SK-N-SH (cell line): ENCODE results near the gene PTCD1. TPM values are rescaled to one million over a fixed set of nuclear protein-coding genes. Genes with fewer than 3 reads are reported as not detected.

Experiments
- CTCF ChIA-PET: fragments of 300-600, 350-600 bp; formaldehyde crosslinking; extraction: SDS; loops from one replicate; lab custom pipeline; 2021; lab: Yijun Ruan, JAX
- POLR2A ChIA-PET: fragments of 350-600 bp; sonication (Branson Sonifier 250); formaldehyde crosslinking; extraction: SDS; loops from one replicate; lab custom pipeline; 2020; ENCODE audit warnings: antibody characterized with exemption, inconsistent platforms; lab: Yijun Ruan, JAX
- DNase-seq: peaks from one replicate; pipeline ENCODE4 v3.0.0; 2012
- H2AFZ ChIP-seq: fragments of 200-600 bp; sonication (generic); 2 replicates; pipeline ENCODE4 v1.8.1; 2016; ENCODE audit warnings: antibody characterized with exemption, mild to moderate bottlenecking, low read depth
- H3F3A ChIP-seq: fragments of 200-600 bp; sonication (generic); replicated peaks from 2 replicates; pipeline ENCODE3; 2016; ENCODE audit warnings: antibody characterized with exemption, mild to moderate bottlenecking; ENCODE audit not compliant: insufficient read depth
- H3K27ac ChIP-seq, 2 experiments: fragments of 200-500 bp in 1 of 2; fragments of 200-600 bp in 1 of 2; sonication (Bioruptor generic) in 1 of 2; sonication (generic), shearing (Covaris generic) in 1 of 2; 2 replicates each; pipeline versions ENCODE4 v1.5.1 to v1.6.1; 2014 to 2016; ENCODE audit warnings: low read depth in 2 of 2, inconsistent platforms in 1 of 2, low read length in 1 of 2, mild to moderate bottlenecking in 1 of 2, mixed read lengths in 1 of 2
- H3K27me3 ChIP-seq: fragments of 200-600 bp; sonication (generic), shearing (Covaris generic); 2 replicates; pipeline ENCODE4 v1.6.1; 2016; ENCODE audit warnings: mixed run types; ENCODE audit not compliant: insufficient read depth
- H3K36me3 ChIP-seq, 2 experiments: fragments of 200-500 bp in 1 of 2; fragments of 200-600 bp in 1 of 2; sonication (Bioruptor generic) in 1 of 2; sonication (generic) in 1 of 2; replicated peaks in 1 of 2; 2 replicates each; pipeline versions ENCODE3 to v1.5.1; 2014 to 2016; ENCODE audit warnings: low read length in 1 of 2, mild to moderate bottlenecking in 1 of 2; ENCODE audit not compliant: insufficient read depth in 2 of 2, control insufficient read depth in 1 of 2
- H3K4me1 ChIP-seq, 2 experiments: fragments of 200-500 bp in 1 of 2; fragments of 200-600 bp in 1 of 2; sonication (Bioruptor generic) in 1 of 2; sonication (generic), shearing (Covaris generic) in 1 of 2; 2 replicates each; pipeline versions ENCODE4 v1.5.1 to v1.6.1; 2014 to 2016; ENCODE audit warnings: low read depth in 1 of 2, low read length in 1 of 2, mixed run types in 1 of 2; ENCODE audit not compliant: insufficient read depth in 2 of 2, control insufficient read depth in 1 of 2
- H3K4me2 ChIP-seq: fragments of 200-600 bp; sonication (generic), shearing (Covaris generic); 2 replicates; pipeline ENCODE4 v1.6.1; 2017; ENCODE audit warnings: mixed run types
- H3K4me3 ChIP-seq, 2 experiments: fragments of 200-500 bp in 1 of 2; fragments of 200-600 bp in 1 of 2; sonication (Bioruptor generic) in 1 of 2; sonication (generic), shearing (Covaris generic) in 1 of 2; 2 replicates each; pipeline versions ENCODE4 v1.5.1 to v1.8.1; 2014 to 2016; ENCODE audit warnings: low read depth in 2 of 2, inconsistent platforms in 1 of 2, low read length in 1 of 2, mild to moderate bottlenecking in 1 of 2, mixed read lengths in 1 of 2, moderate library complexity in 1 of 2
- H3K79me2 ChIP-seq: fragments of 200-600 bp; sonication (generic); 2 replicates; pipeline ENCODE4 v1.8.1; 2017; ENCODE audit warnings: mild to moderate bottlenecking; ENCODE audit not compliant: insufficient read depth
- H3K9ac ChIP-seq: fragments of 200-600 bp; sonication (generic); 2 replicates; pipeline ENCODE4 v1.6.1; 2017; ENCODE audit warnings: mixed run types
- H3K9me2 ChIP-seq: fragments of 200-600 bp; sonication (generic); 2 replicates; pipeline ENCODE4 v1.6.1; 2017; ENCODE audit warnings: mixed run types
- H3K9me3 ChIP-seq: fragments of 200-600 bp; sonication (generic); 2 replicates; pipeline ENCODE4 v1.6.1; 2017; ENCODE audit warnings: mixed run types, mild to moderate bottlenecking, moderate library complexity
- H4K20me1 ChIP-seq: fragments of 200-600 bp; sonication (generic); 2 replicates; pipeline ENCODE4 v1.6.1; 2017; ENCODE audit warnings: mild to moderate bottlenecking, mixed run types; ENCODE audit not compliant: insufficient read depth
- CHD2 ChIP-seq: fragments of 150-350 bp; IDR thresholded peaks from 2 replicates; pipeline ENCODE4 v1.6.1; 2018; ENCODE audit warnings: low read length; ENCODE audit not compliant: partially characterized antibody
- EP300 ChIP-seq, 2 experiments: IDR thresholded peaks; 2 replicates each; pipeline versions ENCODE4 v1.4.0 to v1.6.1; 2012; ENCODE audit warnings: borderline replicate concordance in 1 of 2, low read depth in 1 of 2, low read length in 1 of 2
- FOSL2 ChIP-seq: IDR thresholded peaks from 2 replicates; pipeline ENCODE4 v1.4.0; 2012; ENCODE audit warnings: low read depth, mild to moderate bottlenecking, moderate library complexity, borderline replicate concordance
- FOXJ3 ChIP-seq: sonication (generic); formaldehyde crosslinking; IDR thresholded peaks from 2 replicates; pipeline ENCODE4 v1.5.1; 2020; ENCODE audit warnings: mild to moderate bottlenecking, missing genetic modification reagents
- FOXM1 ChIP-seq: IDR thresholded peaks from 2 replicates; pipeline ENCODE4 v1.4.0; 2012; ENCODE audit warnings: low read depth, mild to moderate bottlenecking
- GABPA ChIP-seq: IDR thresholded peaks from 2 replicates; pipeline ENCODE4 v1.4.0; 2012; ENCODE audit warnings: low read depth, mild to moderate bottlenecking
- GATA2 ChIP-seq: sonication (generic); formaldehyde crosslinking; IDR thresholded peaks from 2 replicates; pipeline ENCODE4 v1.5.0; 2020; ENCODE audit warnings: mild to moderate bottlenecking, missing genetic modification reagents
- MEF2A ChIP-seq: IDR thresholded peaks from 2 replicates; pipeline ENCODE4 v1.4.0; 2012; ENCODE audit warnings: low read depth, borderline replicate concordance
- NRF1 ChIP-seq: IDR thresholded peaks from 2 replicates; pipeline ENCODE4 v1.6.1; 2012; ENCODE audit warnings: low read depth, mild to moderate bottlenecking, low read length
- RAD21 ChIP-seq: IDR thresholded peaks from 2 replicates; pipeline ENCODE4 v1.6.1; 2012; ENCODE audit warnings: mild to moderate bottlenecking, low read length
- RCOR1 ChIP-seq: fragments of 150-350 bp; IDR thresholded peaks from 2 replicates; pipeline ENCODE4 v1.6.1; 2017; ENCODE audit warnings: antibody characterized with exemption, low read length
- RFX5 ChIP-seq: IDR thresholded peaks from 2 replicates; pipeline ENCODE4 v1.6.1; 2012; ENCODE audit warnings: mild to moderate bottlenecking, improper control_type of control experiment, low read length
- RXRA ChIP-seq: IDR thresholded peaks from 2 replicates; pipeline ENCODE4 v1.4.0; 2012; ENCODE audit warnings: low read depth, mild to moderate bottlenecking, borderline replicate concordance
- SIN3A ChIP-seq: IDR thresholded peaks from 2 replicates; pipeline ENCODE4 v1.6.1; 2012; ENCODE audit warnings: low read depth, mild to moderate bottlenecking, low read length, moderate library complexity, borderline replicate concordance
- TCF12 ChIP-seq: IDR thresholded peaks from 2 replicates; pipeline ENCODE4 v1.4.0; 2012
- WGBS: methylation state at CpG from one replicate; pipeline ENCODE4 v1.1.6; 2017; ENCODE audit warnings: low lambda C conversion rate; 5-methylcytosine and 5-hydroxymethylcytosine counted together
- polyA plus RNA-seq, 3 experiments: library from polyadenylated mRNA; depleted of rRNA; stranded (reverse); fragments of >200 nt; gene quantifications; 2 replicates each; pipeline ENCODE4 v1.2.3, GENCODE V29; 2012
- TF ChIP-seq, protein P1 (sequence below): fragments of 200-600 bp; sonication (generic); IDR thresholded peaks from 2 replicates; pipeline ENCODE4 v1.6.1; 2017; ENCODE audit warnings: antibody characterized with exemption, mild to moderate bottlenecking, moderate library complexity
- TF ChIP-seq, protein P2 (sequence below): IDR thresholded peaks from 2 replicates; pipeline ENCODE4 v1.4.0; 2012; ENCODE audit warnings: low read depth, borderline replicate concordance
- TF ChIP-seq, protein P3 (sequence below): fragments of 150-350 bp; IDR thresholded peaks from 2 replicates; pipeline ENCODE4 v1.6.1; 2016; ENCODE audit warnings: mild to moderate bottlenecking, low read depth, low read length
- TF ChIP-seq, protein P4 (sequence below): IDR thresholded peaks from 2 replicates; pipeline ENCODE4; 2012
- TF ChIP-seq, protein P5 (sequence below): IDR thresholded peaks from 2 replicates; pipeline ENCODE4 v1.6.1; 2012; ENCODE audit warnings: mild to moderate bottlenecking, low read depth, low read length, moderate library complexity

Gene PTCD1
- polyA plus RNA-seq, 1 of the 3 experiments (the other 2 are of a cell fraction) = 8.2 TPM

DNA sequence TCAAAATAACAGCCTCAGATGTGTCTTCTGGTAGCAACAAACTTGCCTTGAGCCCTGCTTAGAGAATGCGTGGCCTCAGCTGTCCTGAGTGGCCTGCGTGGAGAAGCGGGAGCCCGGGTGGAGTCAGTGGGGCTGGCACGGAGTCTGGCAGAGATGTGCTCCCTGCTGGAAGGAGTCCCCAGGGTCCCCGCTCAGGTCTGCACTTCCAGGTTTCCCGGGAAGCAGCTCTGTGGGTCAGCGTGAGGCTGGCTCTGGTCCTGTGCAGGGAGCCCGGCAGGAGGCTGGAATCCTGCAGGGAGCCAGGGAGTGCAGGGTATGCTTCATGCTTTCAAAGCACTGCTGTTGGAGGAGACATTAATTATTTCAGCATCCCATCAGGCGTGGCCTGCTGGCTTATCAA, 10.3 kb upstream of the PTCD1 start:
- Histone ChIP-seq H3F3A (peaks cover 9% of the 10 kb centered on the region), H3K4me3 (no peak overlapping the region), H3K4me2 (no peak overlapping the region), H3K4me1 (no peaks in the 10 kb centered on the region), H3K27me3 (no peaks in the 10 kb centered on the region), H3K79me2 (peaks cover 16% of the 10 kb centered on the region; the same call in 1 of the 2 replicates), H3K9me3 (no peaks in the 10 kb centered on the region), H4K20me1 (peaks cover 8% of the 10 kb centered on the region; the same call in 1 of the 2 replicates), H3K36me3 (peaks cover 84 to 85% of the 10 kb centered on the region in 2 experiments), H3K9ac (no peak overlapping the region), H2AFZ (no peak overlapping the region), H3K9me2 (no peaks in the 10 kb centered on the region), H3K27ac (no peak overlapping the region)
- TF ChIP-seq MEF2A (no peak), NRF1 (no peak), GABPA (no peak), RAD21 (no peak), GATA2 (CRISPR knock-in tag) (no peak), FOSL2 (no peak), SIN3A (no peak), FOXJ3 (CRISPR knock-in tag) (no peak), CHD2 (no peak), RFX5 (no peak), RXRA (no peak), RCOR1 (no peak), EP300 (IDR thresholded peaks at IDR 0.05; ENCODE audit: borderline replicate concordance in 1 of 2, low read depth in 1 of 2, low read length in 1 of 2) (no peak), TCF12 (no peak), FOXM1 (no peak)
- TF ChIP-seq, protein P1, sequence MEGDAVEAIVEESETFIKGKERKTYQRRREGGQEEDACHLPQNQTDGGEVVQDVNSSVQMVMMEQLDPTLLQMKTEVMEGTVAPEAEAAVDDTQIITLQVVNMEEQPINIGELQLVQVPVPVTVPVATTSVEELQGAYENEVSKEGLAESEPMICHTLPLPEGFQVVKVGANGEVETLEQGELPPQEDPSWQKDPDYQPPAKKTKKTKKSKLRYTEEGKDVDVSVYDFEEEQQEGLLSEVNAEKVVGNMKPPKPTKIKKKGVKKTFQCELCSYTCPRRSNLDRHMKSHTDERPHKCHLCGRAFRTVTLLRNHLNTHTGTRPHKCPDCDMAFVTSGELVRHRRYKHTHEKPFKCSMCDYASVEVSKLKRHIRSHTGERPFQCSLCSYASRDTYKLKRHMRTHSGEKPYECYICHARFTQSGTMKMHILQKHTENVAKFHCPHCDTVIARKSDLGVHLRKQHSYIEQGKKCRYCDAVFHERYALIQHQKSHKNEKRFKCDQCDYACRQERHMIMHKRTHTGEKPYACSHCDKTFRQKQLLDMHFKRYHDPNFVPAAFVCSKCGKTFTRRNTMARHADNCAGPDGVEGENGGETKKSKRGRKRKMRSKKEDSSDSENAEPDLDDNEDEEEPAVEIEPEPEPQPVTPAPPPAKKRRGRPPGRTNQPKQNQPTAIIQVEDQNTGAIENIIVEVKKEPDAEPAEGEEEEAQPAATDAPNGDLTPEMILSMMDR = no peak
- TF ChIP-seq, protein P2, sequence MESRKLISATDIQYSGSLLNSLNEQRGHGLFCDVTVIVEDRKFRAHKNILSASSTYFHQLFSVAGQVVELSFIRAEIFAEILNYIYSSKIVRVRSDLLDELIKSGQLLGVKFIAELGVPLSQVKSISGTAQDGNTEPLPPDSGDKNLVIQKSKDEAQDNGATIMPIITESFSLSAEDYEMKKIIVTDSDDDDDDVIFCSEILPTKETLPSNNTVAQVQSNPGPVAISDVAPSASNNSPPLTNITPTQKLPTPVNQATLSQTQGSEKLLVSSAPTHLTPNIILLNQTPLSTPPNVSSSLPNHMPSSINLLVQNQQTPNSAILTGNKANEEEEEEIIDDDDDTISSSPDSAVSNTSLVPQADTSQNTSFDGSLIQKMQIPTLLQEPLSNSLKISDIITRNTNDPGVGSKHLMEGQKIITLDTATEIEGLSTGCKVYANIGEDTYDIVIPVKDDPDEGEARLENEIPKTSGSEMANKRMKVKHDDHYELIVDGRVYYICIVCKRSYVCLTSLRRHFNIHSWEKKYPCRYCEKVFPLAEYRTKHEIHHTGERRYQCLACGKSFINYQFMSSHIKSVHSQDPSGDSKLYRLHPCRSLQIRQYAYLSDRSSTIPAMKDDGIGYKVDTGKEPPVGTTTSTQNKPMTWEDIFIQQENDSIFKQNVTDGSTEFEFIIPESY = no peak
- TF ChIP-seq, protein P3, sequence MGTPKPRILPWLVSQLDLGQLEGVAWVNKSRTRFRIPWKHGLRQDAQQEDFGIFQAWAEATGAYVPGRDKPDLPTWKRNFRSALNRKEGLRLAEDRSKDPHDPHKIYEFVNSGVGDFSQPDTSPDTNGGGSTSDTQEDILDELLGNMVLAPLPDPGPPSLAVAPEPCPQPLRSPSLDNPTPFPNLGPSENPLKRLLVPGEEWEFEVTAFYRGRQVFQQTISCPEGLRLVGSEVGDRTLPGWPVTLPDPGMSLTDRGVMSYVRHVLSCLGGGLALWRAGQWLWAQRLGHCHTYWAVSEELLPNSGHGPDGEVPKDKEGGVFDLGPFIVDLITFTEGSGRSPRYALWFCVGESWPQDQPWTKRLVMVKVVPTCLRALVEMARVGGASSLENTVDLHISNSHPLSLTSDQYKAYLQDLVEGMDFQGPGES = no peak
- TF ChIP-seq, protein P4, sequence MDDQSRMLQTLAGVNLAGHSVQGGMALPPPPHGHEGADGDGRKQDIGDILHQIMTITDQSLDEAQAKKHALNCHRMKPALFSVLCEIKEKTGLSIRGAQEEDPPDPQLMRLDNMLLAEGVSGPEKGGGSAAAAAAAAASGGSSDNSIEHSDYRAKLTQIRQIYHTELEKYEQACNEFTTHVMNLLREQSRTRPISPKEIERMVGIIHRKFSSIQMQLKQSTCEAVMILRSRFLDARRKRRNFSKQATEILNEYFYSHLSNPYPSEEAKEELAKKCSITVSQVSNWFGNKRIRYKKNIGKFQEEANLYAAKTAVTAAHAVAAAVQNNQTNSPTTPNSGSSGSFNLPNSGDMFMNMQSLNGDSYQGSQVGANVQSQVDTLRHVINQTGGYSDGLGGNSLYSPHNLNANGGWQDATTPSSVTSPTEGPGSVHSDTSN = no peak
- TF ChIP-seq, protein P5, sequence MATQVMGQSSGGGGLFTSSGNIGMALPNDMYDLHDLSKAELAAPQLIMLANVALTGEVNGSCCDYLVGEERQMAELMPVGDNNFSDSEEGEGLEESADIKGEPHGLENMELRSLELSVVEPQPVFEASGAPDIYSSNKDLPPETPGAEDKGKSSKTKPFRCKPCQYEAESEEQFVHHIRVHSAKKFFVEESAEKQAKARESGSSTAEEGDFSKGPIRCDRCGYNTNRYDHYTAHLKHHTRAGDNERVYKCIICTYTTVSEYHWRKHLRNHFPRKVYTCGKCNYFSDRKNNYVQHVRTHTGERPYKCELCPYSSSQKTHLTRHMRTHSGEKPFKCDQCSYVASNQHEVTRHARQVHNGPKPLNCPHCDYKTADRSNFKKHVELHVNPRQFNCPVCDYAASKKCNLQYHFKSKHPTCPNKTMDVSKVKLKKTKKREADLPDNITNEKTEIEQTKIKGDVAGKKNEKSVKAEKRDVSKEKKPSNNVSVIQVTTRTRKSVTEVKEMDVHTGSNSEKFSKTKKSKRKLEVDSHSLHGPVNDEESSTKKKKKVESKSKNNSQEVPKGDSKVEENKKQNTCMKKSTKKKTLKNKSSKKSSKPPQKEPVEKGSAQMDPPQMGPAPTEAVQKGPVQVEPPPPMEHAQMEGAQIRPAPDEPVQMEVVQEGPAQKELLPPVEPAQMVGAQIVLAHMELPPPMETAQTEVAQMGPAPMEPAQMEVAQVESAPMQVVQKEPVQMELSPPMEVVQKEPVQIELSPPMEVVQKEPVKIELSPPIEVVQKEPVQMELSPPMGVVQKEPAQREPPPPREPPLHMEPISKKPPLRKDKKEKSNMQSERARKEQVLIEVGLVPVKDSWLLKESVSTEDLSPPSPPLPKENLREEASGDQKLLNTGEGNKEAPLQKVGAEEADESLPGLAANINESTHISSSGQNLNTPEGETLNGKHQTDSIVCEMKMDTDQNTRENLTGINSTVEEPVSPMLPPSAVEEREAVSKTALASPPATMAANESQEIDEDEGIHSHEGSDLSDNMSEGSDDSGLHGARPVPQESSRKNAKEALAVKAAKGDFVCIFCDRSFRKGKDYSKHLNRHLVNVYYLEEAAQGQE = no peak
- ChIA-PET CTCF (interaction anchor here (0.6 to 1.3 kb wide), 3 partner anchors 12 to 50 kb away, joined by 3 read pairs; no protein-coding TSS in a partner anchor), POLR2A (interaction anchor here (1.4 kb wide), 1 partner anchor 10 kb away, joined by 6 read pairs; the partner anchor contains the start of genes CPSF4 and PTCD1)
- no peak for DNase-seq
- WGBS = 79% methylated on average over 10 of the region's 10 CpGs
